Bronchial epithelial cell (primary cell): ENCODE data around the gene MRPL38. TPM values are rescaled to one million over a fixed set of nuclear protein-coding genes. Genes with fewer than 3 reads are reported as not detected.

Source experiments
- DNase-seq: peaks from one replicate; pipeline ENCODE4 v3.0.0-alpha.2; 2010; ENCODE audit warnings: low read depth
- FAIRE-seq: peaks from 2 replicates; lab custom pipeline; 2011; peaks lifted over from hg19 to GRCh38; lab: Jason Lieb, UNC
- H3K27me3 ChIP-seq: 2 replicates; pipeline ENCODE4 v1.5.1; 2011; ENCODE audit warnings: low read length; ENCODE audit not compliant: control insufficient read depth, insufficient read depth
- H3K36me3 ChIP-seq: 2 replicates; pipeline ENCODE4 v1.5.1; 2011; ENCODE audit warnings: low read length; ENCODE audit not compliant: control insufficient read depth, insufficient read depth
- H3K4me3 ChIP-seq: 2 replicates; pipeline ENCODE4 v1.5.1; 2011; ENCODE audit warnings: mild to moderate bottlenecking, low read depth, low read length, control low read depth
- total RNA-seq: library from RNA; depleted of rRNA; stranded (reverse); fragments of >200 nt; gene quantifications from 2 replicates; pipeline ENCODE4 v1.2.1, GENCODE V29; 2014
- TF ChIP-seq, protein P1 (sequence below): IDR thresholded peaks from 2 replicates; pipeline ENCODE4 v1.5.1; 2011; ENCODE audit warnings: mild to moderate bottlenecking, moderate library complexity, low read length, control low read depth, inconsistent platforms; ENCODE audit not compliant: insufficient read depth, severe bottlenecking

MRPL38 gene
- total RNA-seq, 1 donor from 2014 or later: 27.4 TPM

DNA sequence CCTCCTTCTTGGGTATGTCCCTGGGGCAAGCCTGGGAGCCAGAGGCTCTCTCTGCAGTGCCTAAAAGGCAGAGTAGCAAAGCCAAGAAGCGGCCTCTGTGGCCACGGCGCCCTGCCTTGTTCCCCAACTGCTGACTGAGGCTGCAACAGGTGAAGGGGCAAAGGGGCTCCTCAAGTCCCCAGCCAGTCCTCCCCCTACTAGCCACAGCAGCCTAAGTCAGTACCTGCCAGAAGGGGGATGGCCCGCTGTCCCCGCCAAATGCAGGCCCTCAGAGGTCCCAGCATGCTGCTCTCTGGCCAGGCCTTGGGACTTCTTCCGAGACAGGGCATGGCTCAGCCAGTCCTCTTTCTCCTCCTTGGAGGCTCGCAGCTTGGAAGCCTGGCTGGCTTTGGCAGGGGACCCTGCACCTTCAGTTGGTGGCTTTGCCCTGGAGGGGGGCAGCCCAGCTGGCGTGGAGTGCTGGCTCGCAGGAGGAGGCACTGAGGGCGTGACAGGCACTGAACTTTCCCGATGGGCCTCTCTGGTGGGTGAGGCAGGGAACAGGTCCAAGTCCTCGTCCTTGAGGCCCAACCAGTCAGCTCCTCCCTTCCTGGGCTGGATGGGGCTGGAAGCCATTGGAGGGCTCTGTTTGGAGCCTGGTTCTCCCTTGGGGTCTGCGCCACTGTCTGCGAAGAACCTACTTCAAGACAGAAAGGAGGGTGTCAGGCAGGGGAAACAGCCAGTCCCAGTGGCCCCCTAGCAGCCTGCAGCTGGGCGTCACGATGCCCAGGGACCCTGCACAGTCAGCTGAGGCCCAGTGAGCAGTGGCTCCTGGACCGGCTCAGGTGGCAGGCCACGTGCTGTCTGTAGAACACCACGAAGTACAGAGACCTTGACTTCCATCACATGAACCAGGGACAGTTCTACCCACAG, 18.5 kb upstream of the MRPL38 start:
- Histone ChIP-seq H3K27me3 (no peaks in the 10 kb centered on the region), H3K4me3 (no peak overlapping the region), H3K36me3 (peaks cover 3% of the 10 kb centered on the region)
- DNase-seq (no peak), FAIRE-seq (no peak)
- TF ChIP-seq, protein P1, sequence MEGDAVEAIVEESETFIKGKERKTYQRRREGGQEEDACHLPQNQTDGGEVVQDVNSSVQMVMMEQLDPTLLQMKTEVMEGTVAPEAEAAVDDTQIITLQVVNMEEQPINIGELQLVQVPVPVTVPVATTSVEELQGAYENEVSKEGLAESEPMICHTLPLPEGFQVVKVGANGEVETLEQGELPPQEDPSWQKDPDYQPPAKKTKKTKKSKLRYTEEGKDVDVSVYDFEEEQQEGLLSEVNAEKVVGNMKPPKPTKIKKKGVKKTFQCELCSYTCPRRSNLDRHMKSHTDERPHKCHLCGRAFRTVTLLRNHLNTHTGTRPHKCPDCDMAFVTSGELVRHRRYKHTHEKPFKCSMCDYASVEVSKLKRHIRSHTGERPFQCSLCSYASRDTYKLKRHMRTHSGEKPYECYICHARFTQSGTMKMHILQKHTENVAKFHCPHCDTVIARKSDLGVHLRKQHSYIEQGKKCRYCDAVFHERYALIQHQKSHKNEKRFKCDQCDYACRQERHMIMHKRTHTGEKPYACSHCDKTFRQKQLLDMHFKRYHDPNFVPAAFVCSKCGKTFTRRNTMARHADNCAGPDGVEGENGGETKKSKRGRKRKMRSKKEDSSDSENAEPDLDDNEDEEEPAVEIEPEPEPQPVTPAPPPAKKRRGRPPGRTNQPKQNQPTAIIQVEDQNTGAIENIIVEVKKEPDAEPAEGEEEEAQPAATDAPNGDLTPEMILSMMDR: no peak

- no peak for FAIRE-seq
- TF ChIP-seq, protein P1: no peak
- Histone ChIP-seq H3K27me3 (no peaks in the 10 kb centered on the region), H3K4me3 (no peak overlapping the region), H3K36me3 (peaks cover 3% of the 10 kb centered on the region)
- DNase-seq: no peak
These were observed 17.7 kb upstream of the MRPL38 start for GRCh38 chr17:75922173-75922961.

DNA sequence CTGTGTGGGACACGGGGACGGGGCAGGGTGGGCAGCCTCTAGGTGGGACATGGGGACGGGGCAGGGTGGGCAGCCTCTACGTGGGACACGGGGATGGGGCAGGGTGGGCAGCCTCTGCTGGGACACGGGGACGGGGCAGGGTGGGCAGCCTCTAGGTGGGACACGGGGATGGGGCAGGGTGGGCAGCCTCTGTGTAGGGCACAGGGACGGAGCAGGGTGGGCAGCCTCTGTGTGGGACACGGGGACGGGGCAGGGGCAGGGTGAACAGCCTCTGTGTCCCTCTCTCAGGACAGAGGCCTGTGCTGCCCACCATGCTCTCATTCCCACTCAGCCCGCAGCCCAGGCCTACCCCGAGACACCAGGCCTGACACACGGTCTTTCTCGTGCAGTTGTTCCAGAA, 16.9 kb upstream of the MRPL38 start:
- FAIRE-seq (no peak), DNase-seq (no peak)
- H3K27me3 ChIP-seq: no peaks in the 10 kb centered on the region
- peaks cover 3% of the 10 kb centered on the region for H3K36me3 ChIP-seq
- H3K4me3 ChIP-seq: no peak overlapping the region
- TF ChIP-seq, protein P1: no peak

- peaks cover 1% of the 10 kb centered on the region for H3K36me3 ChIP-seq
- DNase-seq: no peak
- TF ChIP-seq, protein P1: no peak
- H3K4me3 ChIP-seq: no peak overlapping the region
- no peaks in the 10 kb centered on the region for H3K27me3 ChIP-seq
- FAIRE-seq: no peak
These were observed 15.4 kb upstream of the MRPL38 start for GRCh38 chr17:75920045-75920560.

GRCh38 chr17:75919611-75920010, 14.9 kb upstream of the MRPL38 start:
- TF ChIP-seq, protein P1: no peak
- DNase-seq (no peak), FAIRE-seq (no peak)
- peaks cover 3% of the 10 kb centered on the region for H3K36me3 ChIP-seq
- no peak overlapping the region for H3K4me3 ChIP-seq
- H3K27me3 ChIP-seq: no peaks in the 10 kb centered on the region
